LHCN-M2 (cell line): ENCODE data around the gene AGTRAP. TPM values are rescaled to one million over a fixed set of nuclear protein-coding genes. Genes with fewer than 3 reads are reported as not detected.

Experiments used
- DNase-seq: peaks from one replicate; pipeline ENCODE4 v3.0.0-alpha.2; 2012; ENCODE audit warnings: low read depth
- total RNA-seq: library from RNA; depleted of rRNA; stranded (reverse); fragments of >200 nt; gene quantifications from 2 replicates; pipeline ENCODE4 v1.2.3, GENCODE V29; 2014

The AGTRAP gene
- total RNA-seq, 1 experiment from 2014 or later: 39.4 TPM

DNA sequence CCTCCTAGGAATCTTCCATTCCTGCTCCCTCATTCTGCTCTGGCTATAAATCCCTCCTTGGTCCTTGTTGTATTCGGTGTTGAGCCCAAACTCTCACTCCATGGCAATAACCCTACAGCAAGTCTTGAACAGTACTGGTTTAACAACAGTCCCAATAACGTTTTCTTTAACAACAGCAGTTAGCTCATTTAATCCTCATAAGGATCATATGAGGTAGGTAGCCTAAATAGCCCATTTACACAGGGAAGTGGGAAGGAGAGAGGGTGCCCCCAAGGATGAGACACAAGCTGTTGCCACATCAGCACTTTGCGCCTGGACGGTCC lies 444 bp upstream of the AGTRAP start:
- DNase-seq: no peak

DNA sequence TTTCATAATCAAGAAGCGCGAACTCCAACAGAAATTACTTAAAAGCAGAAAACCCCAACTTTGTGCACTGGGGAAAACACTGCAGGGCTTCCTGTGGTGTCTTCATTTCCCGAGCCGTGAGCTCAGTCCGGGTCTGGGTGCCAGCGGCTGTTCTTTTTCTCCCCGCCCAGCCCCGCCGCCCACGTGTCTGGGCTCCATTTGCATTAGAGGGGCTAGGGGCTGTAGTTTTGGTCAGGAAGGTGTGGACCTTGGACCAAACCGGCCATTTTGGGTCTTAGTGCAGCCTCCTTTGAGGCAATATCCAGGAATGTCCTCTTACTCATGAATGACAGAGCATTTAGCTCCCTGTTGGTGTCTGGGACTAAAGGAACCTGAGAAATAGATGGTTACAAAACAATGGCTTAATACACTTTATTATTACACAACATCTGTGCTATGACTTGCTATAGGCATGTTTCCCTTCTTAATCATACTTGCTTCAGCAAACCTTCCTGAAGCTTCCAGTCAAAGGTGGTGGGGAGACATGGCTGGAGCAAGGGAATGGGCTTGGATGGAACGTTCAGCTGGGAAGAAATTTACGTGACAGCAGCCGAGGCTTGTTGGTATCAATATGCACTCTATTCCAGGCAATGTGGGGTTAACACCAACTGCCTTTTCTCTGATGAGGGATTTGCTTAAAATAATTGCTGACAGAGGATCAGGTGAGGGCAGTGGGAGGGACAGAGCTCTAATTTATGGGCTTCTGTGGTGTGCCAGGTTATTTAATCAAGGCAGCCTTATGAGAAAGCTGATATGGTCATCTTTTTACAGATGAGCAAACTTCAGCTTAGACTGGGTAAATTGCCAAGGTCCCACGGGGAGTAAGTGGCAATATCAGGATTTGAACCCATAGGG lies 1.1 kb downstream of the AGTRAP start:
- DNase-seq: peak; percentile 79

DNA sequence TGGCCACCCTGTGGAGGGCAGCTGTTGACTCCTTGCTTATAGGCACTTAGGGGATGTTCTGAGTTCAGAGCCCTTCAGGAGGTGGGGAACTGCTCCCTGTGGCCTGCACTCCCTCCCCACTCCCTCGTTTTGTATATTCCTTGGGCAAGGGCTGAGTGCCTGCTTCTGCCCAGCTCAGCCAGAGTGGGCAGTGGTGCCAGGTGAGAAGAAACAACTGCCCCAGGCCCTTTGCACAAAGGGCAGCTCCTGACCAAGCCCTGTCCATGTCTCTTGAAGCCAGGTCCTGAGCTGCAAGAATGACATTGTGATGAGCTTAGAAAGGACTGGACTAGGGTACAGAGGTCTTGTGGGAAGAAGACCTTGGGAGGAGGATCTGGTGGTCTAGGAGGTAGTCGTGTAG lies 2.2 kb downstream of the AGTRAP start:
- DNase-seq: no peak

DNA sequence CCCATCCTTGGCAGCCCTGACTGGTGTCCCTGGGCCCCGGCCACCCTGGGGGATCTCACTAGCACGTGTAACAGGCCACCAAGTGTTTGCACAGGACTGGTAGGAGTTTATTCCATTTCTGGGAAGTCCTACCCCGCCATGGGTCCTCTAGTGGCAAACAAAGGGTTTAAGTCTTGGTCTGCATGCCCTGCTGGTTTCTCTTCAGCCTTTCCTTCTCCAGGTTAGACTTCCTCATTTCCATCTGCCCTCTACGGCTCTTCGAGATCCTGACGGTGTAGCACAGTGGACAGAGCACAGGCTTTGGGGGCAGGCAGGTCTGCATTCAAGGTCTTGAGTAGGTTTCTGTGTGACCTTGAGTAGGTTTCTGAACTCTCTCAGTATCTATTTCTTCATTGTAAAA lies 2.8 kb downstream of the AGTRAP start:
- no peak for DNase-seq

DNA sequence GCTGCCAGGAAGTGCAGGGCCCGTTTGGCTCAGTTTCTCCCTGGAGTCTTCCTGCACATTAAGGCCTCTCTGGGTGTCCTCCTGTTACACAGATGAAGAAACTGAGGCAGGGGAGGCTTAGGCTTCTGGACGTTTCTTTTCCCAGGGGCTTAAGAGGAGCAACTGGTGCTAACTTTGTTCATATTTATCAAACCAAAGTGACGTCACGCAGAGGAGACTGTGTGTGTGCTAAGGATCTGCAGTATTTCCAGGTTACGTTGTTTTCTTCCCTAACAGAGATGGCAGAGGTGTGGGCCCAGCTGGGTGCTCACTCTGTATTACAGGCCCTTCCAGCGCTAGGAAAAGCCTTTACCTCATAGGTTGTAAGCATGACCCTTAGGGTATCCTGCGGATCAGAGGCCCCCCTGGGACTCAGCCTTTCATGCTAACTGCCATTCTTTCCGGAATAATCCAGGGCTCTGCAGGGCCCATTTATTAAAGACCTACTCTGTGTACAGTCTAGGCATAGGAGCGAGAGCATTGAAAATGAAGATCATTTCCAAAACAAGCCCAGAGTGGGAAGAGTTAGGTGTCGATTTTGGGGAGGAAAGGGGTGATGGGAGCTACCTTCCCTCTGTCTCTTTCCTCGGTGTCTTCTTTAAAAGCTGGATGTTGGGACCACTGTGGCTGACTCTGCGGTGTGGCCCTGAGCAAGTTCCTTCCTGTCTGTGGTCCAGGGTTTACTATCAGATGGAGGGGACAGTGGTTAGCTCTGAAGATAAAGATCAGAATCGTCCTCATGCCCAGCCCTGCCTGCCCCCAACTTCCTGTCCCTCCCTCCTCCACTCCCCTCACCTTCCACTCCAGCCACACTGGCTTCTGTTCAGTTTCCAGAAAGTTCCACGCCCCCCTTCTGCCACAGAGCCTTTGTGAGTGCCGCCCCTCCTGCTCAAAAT lies 4.6 kb downstream of the AGTRAP start:
- DNase-seq: no peak

DNA sequence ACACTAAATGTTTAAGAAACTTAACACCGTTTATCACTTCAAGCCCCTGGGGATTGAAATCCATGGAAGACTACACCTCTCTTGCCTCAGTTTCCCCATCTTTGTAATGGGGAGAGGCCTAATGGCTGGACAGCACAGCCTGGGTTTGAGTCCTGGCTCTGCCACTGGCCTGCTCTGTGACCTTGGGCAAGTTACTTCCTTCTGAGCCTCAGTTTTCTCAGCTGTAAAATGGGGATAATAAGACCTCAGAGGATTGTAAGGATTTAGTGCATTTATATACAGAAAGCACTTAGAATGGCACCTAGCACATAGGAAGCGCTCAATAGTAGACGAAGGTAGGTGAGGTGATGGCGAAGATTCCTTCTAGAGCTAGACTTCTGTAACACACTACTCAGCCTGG lies 5.5 kb downstream of the AGTRAP start:
- no peak for DNase-seq

DNA sequence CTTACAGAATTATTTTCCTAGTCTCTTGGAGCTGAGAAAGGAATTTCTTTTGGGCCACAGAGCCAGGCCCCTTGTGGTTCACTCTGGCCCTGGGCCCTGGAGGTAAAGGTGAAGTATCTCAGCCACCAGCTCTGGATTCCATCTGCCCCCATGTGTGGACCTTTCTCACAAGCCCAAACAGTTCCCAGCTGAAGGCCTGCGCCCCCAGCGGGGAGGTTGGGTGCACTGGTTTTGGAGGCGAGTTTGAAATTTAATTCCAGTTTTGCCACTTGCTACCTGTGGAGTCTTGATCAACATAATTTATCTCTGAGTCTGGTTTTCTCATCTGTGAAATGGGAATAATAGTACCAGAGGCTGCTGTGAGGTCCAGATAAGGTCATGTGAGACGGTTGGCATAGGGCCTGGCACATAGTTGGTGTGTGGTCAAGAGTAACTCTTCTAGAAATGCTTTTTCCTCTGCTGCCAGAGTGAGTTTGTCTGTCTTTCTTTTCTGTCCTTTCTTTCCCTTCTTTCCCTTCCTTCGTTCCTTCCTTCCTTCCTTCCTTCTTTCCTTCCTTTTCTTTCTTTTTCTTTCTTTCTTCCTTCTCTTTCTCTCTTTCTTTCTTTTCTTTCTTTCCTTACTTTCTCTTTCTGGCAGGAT lies 6.1 kb downstream of the AGTRAP start:
- no peak for DNase-seq

DNA sequence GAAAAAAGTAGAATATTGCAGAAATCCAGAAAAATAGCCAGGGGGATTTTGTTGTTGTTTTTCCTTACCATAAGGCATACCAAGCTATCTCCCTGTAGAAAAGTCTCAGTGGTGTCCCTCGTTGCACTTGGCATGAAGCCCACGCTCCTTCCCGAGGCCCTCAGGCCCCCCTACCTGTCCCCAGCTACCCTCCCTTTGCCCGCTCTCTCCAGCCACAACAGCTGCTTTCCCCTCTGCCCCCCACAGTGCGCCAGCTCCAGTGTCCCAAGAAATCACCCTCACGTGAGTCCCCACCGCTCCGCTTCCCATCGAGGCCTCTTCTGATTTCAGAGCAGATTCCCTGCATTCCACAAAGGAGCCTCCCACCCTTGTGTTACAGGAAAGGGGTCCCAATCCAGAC lies 8.4 kb downstream of the AGTRAP start:
- DNase-seq: no peak

DNA sequence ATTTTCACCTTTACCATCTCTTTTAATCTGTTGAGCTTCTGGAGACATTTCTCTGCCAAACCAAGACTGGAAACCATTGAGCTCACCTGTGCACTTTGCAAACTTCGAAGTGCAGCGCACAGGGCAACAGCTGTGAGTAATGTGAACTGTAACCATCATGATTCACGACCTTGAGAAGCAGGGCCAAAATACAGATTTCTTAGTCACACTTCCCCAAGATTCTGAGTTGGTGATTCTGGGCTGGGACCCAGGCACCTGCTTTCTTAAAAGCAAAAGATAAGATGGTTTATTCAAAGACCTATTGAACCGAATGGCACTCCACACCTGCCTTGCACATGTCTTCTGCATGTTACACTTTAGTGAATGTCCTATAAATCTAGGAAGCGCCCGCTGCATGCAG lies 10.2 kb downstream of the AGTRAP start:
- peak; percentile 32 for DNase-seq

DNA sequence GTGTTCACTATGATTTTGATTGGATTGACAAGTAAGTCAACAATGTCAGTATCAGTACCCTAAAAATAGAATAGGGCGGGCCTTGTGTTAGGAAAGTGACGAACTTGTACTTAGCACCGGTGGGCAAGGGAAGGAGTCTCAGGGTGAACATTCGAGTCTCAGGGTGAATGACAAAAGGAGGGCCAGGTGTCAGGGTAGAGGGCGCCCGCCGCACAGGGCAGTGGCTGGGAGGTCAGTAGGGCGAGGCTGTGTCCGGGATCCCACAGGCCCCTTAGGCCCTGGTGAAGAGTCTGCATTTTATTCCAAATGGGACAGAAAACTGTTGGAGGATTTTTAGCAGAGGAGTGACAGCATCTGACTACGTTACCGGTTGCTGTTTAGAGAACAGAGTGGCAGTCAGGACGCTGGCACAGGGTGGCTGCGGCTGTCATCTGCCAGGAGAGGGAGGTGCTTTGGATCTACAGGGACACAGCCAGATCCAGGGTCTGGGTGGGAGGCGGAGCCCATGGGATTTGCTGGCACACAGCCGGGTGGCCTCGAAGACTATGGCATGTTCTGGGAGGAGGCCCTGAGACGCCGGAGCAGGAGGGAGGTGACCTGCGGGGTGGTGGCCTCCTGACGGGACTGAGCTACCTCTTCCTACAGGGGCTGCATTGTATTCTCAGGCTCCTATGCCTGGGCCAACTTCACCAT lies 11.0 kb downstream of the AGTRAP start:
- no peak for DNase-seq

DNA sequence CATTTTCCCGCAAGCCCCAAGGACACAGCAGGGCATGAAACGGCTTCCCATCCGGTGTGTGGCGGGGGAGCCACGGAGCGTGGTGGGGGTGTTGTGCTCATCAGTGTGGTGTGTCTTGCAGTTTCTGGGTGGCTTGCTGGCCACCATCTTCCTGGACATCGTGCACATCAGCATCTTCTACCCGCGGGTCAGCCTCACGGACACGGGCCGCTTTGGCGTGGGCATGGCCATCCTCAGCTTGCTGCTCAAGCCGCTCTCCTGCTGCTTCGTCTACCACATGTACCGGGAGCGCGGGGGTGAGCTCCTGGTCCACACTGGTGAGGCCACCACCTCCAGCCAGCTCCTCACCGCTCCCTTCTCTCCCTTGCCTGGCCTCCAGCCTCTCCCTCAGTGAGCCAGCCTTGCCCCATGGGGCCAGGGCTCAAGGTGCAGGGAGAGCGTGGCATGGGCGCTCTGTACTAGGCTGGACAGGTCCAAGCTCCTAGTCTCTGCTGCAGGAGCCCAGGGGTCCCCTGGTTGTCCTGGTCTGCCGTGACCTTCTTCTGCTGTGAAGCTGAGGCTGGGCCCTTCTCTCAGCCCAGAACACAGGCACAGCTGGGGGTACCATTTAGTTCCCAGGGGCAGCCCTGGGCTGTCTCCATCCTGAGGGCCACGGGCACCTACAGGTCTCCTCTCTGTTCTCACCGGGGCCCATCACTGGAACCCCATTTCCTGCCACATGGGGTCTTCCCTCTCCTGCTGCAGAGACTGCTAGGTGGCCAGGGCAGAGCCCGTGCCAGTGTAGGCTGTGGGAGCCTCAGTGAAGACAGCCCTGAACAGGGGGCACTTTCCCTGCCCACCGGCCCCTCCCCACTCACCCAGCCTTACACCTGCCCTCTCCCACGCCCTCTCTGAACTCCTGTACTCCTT lies 12.6 kb downstream of the AGTRAP start:
- no peak for DNase-seq

DNA sequence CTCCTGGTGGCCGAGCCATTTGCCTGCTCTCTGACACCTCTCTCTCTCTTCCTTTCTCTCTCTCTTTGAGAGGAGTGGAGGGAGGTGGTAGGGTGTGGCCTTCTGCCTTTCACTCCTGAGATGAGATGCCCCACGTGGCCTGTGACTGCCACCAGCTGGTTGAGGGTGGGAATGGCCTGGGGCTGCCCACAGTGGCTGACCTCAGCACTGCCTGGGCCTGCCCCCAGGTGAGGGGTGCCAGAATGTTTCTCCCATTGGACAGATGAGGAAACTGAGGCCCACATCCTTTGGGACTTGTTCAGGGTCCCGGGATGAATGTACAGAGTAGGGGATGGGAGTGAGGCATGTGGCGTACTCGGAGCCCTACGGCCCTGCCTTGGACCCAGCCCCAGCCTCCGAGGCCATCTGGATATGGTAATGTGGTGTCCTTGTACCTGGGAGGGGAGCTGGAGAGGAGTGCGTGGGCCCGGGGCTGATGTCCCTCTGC lies 13.3 kb downstream of the AGTRAP start:
- no peak for DNase-seq

DNA sequence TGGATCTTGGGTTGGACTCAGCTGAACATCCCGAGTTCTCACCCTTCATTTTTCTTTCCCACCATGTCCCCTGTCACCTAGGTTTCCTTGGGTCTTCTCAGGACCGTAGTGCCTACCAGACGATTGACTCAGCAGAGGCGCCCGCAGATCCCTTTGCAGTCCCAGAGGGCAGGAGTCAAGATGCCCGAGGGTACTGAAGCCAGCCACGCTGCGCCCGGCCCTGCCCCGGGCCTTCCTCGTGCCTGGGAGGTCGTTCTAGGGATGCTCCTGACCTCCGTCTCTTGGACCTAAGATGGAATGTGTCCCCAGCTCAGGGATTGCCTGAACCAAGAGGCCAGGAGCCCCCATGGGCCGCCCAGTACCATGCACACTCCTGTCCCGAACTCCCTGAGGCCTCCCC lies 14.1 kb downstream of the AGTRAP start:
- no peak for DNase-seq

DNA sequence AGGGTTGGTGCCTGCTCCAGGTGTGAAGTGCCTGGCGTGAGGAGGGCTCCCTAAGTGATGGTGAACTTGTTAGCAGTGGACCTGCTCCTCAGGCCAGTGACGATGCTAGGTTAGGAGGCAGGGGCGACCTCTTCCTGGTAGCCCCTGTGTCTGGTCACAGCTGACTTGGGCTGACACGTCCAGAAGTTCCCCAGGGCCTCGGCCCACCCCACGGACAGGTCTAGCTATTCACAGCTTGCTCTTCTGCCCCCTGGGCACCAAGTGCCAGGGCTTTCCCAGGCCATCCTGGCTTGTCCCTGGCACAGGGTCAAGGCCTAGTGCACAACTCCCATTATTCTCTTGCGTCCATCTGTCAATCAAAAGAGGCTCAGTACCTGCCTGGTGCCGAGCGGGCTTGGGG lies 15.2 kb downstream of the AGTRAP start:
- DNase-seq: no peak

DNA sequence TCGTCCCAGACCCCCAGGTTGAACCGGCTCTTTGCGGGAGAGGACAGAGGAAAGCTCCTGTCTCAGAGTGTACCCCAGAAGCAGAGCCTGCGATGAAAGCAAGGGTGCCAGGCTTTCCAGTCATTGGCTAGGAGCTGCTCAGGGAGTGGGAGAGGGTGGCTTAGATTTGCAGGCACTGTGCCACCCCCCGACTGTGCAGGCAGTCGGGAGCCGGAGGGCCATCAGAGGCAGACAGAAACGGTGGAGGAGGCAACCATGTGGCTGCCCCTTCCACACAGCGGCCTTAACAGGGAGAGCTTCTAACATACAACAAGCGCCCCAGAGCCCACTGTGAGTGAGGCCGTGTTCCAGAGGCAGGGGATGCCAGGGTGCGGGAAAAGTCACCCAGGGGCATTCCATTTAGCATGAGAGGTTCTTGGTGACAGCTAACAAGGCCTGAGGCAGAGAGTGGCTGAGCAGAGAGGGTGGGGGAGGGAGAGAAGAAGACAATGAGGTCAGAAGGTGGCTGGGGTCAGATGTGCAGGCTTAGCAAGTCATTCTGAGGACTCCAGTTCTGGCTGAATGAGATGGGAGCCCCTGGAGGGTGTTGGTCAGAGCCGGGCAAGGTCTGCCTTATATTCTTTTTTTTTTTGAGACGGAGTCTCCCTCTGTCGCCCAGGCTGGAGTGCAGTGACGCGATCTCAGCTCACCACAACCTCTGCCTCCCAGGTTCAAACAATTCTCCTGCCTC lies 16.6 kb downstream of the AGTRAP start:
- no peak for DNase-seq

DNA sequence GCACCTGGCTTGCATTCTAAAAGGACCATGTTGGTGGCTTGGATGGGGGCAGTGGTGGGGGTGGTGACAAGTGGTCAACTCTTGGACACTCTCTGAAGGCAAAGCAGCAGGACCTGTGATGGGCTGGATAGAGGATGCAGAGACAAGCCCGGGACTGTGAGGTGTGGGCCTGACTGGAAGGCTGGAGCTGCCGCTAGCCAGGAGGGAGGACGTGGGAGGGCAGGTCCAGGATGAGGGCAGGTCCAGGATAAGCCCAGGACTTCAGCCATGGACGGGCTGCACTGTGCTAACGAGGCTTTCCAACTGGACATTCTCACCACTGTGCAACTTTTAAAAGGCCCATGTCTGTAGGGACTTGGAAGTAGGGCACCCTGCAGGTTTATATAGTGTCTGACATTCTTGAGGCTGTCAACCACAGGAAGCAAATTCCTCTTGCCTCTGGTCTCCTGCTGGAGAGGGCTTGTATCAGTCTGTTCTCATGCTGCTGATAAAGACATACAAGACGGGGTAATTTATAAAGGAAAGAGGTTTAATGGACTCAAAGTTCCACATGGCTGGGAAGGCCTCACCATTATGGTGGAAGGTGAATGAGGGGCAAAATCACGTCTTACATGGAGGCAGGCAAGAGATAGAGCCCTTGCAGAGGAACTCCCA lies 17.7 kb downstream of the AGTRAP start:
- no peak for DNase-seq

DNA sequence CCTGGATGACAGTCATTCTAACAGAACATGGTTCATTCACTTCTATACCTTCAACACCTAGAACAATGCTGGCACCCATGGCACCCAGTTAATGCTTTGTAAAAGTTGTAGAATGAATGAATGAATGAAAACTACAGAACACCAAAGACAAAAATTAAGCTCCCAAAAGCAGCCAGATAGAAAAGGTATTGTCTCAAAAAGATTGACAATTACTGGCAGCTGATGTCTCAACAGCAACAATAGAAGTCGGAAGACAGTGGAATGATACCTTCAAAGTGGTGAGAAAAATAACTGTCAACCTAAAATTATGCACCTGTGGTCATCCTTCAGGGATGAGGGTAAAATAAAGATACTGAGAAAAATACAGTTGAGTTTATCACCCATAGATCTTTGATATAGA lies 21.1 kb downstream of the AGTRAP start:
- DNase-seq: no peak

DNA sequence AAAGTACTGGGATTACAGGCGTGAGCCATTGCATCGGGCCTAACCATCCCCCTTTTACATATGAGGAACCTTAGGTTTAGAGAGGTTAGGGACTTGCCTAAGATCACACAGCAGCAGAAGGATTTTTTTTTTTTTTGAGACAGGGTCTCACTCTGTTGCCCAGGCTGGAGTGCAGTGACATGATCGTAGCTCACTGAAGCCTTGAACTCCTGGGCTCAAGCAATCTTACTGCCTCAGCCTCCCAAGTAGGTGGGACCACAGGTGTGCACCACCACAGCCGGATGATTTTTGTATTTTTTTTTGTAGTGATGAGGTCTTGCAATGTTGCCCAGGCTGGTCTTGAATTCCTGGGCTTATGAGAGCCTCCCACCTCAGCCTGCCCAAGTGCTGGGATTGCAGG lies 23.9 kb downstream of the AGTRAP start:
- no peak for DNase-seq

DNA sequence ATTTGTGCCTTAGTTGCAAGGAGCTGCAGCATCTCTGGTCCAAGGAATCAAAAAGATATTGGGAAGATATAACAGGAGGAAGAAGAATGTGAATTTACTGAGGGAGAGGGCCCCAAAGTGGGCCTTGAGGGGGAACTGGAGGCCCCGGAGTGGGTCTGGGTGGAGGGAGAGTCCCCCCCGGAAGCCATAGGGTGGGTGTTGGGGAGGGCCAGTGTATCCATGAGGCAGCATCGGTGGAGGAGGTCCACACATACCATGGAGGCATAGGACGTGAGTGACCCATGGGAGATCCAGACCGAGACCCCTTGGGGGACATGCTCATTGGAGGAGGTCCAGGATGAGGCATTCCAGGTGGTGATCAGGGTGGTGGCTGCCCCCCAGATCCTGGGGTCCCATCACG lies 25.3 kb downstream of the AGTRAP start:
- no peak for DNase-seq
